Measurements from ENCODE around the gene CDH8. TPM values are rescaled to one million over a fixed set of nuclear protein-coding genes. Genes with fewer than 3 reads are reported as not detected.

Gene CDH8
- total and polyA plus RNA-seq, 4 donors, result 0.02 to 3.1 (median 0.30) TPM

DNA sequence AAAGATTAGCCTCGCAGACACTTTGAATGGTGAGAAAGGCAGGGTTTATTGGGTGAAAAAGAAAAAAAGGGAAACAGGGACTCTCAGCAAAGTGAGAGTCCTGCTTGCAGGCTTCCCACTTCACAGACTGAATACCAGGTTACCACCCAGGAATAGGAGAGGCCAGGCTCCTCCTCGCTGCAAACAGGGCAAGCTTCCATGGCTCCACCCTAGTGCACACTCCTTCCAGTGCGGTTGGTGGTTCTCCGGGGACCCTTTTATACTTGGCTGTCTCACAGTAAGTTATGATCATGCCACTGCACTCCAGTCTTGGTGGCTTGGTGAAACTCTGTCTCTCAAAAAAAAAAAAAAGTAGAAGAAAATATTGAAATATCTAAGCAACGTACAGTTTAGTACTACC, 30.5 kb upstream of the CDH8 start:
- TF ChIP-seq CTCF (IDR thresholded peaks at IDR 0.05; ENCODE audit: control extremely low read depth, extremely low read depth), result no peak
- ATAC-seq (ENCODE audit: insufficient read depth, low FRiP score) (no peak), DNase-seq (no peak)
- H3K36me3 ChIP-seq (ENCODE audit: control insufficient read depth in 4 of 4, insufficient read depth in 4 of 4, low read length in 4 of 4), result no peaks in the 10 kb centered on the region
- no peak overlapping the region for H3K27ac ChIP-seq (ENCODE audit: low read depth in 1 of 2, low read length in 1 of 2)
- no peak overlapping the region for H3K9ac ChIP-seq (ENCODE audit: insufficient read depth in 1 of 2, low read length in 2 of 2)
- 71 to 79% methylated on average over 5 of the region's 5 CpGs for WGBS, 2 donors
- no peaks in the 10 kb centered on the region for H3K4me1 ChIP-seq (ENCODE audit: control insufficient read depth in 5 of 5, insufficient read depth in 5 of 5, low read length in 5 of 5)
- no peaks in the 10 kb centered on the region for H3K27me3 ChIP-seq (ENCODE audit: control insufficient read depth in 3 of 3, insufficient read depth in 3 of 3, low read length in 2 of 3)
- no peaks in the 10 kb centered on the region for H3K9me3 ChIP-seq (ENCODE audit: control insufficient read depth in 4 of 4, insufficient read depth in 3 of 4, low read length in 3 of 4)
- H3K4me3 ChIP-seq, result no peak overlapping the region

DNA sequence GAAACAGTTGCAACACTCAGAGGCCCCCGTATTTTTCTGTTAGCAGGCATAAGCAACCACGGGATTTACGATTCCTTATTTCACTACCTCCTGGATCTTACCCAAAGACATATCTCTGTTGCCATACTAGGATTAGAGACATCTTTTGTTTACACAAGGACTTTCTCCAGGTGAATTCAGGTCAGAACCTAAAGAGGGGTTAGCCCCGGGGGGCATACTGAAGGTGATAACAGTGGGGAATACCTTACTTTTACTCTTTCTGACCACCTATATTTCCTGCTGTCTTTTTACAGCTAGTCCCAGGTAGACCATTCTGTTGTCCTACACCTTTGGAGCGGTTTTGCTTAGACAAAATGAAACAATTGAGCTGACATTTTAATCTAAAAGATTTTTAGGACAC, 27.9 kb upstream of the CDH8 start:
- Histone ChIP-seq H3K4me1 (ENCODE audit: control insufficient read depth in 5 of 5, insufficient read depth in 5 of 5, low read length in 5 of 5) (no peaks in the 10 kb centered on the region), H3K27ac (ENCODE audit: low read depth in 1 of 2, low read length in 1 of 2) (no peak overlapping the region), H3K4me3 (no peak overlapping the region), H3K9ac (ENCODE audit: insufficient read depth in 1 of 2, low read length in 2 of 2) (no peak overlapping the region), H3K27me3 (ENCODE audit: control insufficient read depth in 3 of 3, insufficient read depth in 3 of 3, low read length in 2 of 3) (no peaks in the 10 kb centered on the region), H3K36me3 (ENCODE audit: control insufficient read depth in 4 of 4, insufficient read depth in 4 of 4, low read length in 4 of 4) (no peaks in the 10 kb centered on the region), H3K9me3 (ENCODE audit: control insufficient read depth in 4 of 4, insufficient read depth in 3 of 4, low read length in 3 of 4) (no peaks in the 10 kb centered on the region)
- ATAC-seq (ENCODE audit: insufficient read depth, low FRiP score), result no peak
- WGBS, 2 donors, result 75 to 79% methylated on average over 5 of the region's 5 CpGs
- TF ChIP-seq CTCF (IDR thresholded peaks at IDR 0.05; ENCODE audit: control extremely low read depth, extremely low read depth), result no peak
- DNase-seq, result no peak

- ATAC-seq (ENCODE audit: insufficient read depth, low FRiP score) (no peak), DNase-seq (peak in 1 of 3 donors; percentile 3)
- Histone ChIP-seq H3K4me3 (no peak overlapping the region), H3K27me3 (ENCODE audit: control insufficient read depth in 3 of 3, insufficient read depth in 3 of 3, low read length in 2 of 3) (no peaks in the 10 kb centered on the region), H3K9ac (ENCODE audit: insufficient read depth in 1 of 2, low read length in 2 of 2) (no peak overlapping the region), H3K27ac (ENCODE audit: low read depth in 1 of 2, low read length in 1 of 2) (no peak overlapping the region), H3K4me1 (ENCODE audit: control insufficient read depth in 5 of 5, insufficient read depth in 5 of 5, low read length in 5 of 5) (no peaks in the 10 kb centered on the region), H3K36me3 (ENCODE audit: control insufficient read depth in 4 of 4, insufficient read depth in 4 of 4, low read length in 4 of 4) (no peaks in the 10 kb centered on the region), H3K9me3 (ENCODE audit: control insufficient read depth in 4 of 4, insufficient read depth in 3 of 4, low read length in 3 of 4) (no peaks in the 10 kb centered on the region)
- TF ChIP-seq CTCF (IDR thresholded peaks at IDR 0.05; ENCODE audit: control extremely low read depth, extremely low read depth), result no peak
- WGBS, 2 donors, result 82 to 87% methylated on average over 3 of the region's 3 CpGs
Observed at GRCh38 chr16:62060089-62060488, 23.9 kb upstream of the CDH8 start.

GRCh38 chr16:62059527-62059926, 23.3 kb upstream of the CDH8 start:
- DNase-seq (no peak), ATAC-seq (ENCODE audit: insufficient read depth, low FRiP score) (no peak)
- TF ChIP-seq CTCF (IDR thresholded peaks at IDR 0.05; ENCODE audit: control extremely low read depth, extremely low read depth), result no peak
- H3K4me1 ChIP-seq (ENCODE audit: control insufficient read depth in 5 of 5, insufficient read depth in 5 of 5, low read length in 5 of 5), result no peaks in the 10 kb centered on the region
- H3K9me3 ChIP-seq (ENCODE audit: control insufficient read depth in 4 of 4, insufficient read depth in 3 of 4, low read length in 3 of 4), result no peaks in the 10 kb centered on the region
- no peak overlapping the region for H3K27ac ChIP-seq (ENCODE audit: low read depth in 1 of 2, low read length in 1 of 2)
- no peaks in the 10 kb centered on the region for H3K36me3 ChIP-seq (ENCODE audit: control insufficient read depth in 4 of 4, insufficient read depth in 4 of 4, low read length in 4 of 4)
- H3K4me3 ChIP-seq, result no peak overlapping the region
- no peaks in the 10 kb centered on the region for H3K27me3 ChIP-seq (ENCODE audit: control insufficient read depth in 3 of 3, insufficient read depth in 3 of 3, low read length in 2 of 3)
- no peak overlapping the region for H3K9ac ChIP-seq (ENCODE audit: insufficient read depth in 1 of 2, low read length in 2 of 2)
